ENCODE data around the gene CD38.
"Not testable (repeated sequence)": the region's sequence is repeated elsewhere in the genome, so short reads cannot be mapped to it uniquely, and the experiment has no call there.

CD38 gene

DNA sequence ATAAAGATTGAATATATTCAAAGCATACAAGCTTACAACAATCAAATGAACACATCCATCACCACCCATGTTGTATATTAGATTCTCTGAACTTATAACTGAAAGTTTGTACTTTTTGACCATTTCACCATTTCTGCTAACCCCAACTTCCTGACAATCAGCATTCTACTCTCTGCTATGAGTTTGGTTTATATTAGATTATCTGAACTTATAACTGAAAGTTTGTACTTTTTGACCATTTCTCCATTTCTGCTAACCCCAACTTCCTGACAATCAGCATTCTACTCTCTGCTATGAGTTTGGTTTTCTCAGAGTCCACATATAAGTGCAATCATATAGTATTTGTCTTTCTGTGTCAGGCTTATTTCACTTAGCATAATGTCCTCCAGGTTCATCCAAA, 15.7 kb upstream of the CD38 start:
- DNase-seq (ENCODE audit: low read depth), result not testable (repeated sequence)

DNA sequence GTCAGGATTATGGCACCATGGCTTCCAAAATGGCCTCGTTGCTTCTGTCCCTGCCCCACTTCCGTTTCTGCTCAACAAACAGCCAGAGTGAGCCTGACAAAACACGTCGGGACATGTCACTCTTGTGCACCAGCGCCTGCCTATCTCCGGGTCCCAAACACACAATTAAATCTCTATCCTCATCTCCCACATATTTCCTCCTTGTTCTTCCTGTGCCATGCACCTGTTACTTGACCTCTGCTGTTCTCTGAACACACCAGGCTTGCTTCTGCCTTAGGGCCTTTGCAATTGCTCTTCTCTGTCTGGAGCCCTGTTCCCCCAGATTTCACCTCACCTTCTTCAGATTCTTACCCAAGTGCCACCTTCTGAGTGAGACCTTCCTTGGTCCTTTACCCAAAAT, 12.7 kb upstream of the CD38 start:
- DNase-seq (ENCODE audit: low read depth), result no peak

DNA sequence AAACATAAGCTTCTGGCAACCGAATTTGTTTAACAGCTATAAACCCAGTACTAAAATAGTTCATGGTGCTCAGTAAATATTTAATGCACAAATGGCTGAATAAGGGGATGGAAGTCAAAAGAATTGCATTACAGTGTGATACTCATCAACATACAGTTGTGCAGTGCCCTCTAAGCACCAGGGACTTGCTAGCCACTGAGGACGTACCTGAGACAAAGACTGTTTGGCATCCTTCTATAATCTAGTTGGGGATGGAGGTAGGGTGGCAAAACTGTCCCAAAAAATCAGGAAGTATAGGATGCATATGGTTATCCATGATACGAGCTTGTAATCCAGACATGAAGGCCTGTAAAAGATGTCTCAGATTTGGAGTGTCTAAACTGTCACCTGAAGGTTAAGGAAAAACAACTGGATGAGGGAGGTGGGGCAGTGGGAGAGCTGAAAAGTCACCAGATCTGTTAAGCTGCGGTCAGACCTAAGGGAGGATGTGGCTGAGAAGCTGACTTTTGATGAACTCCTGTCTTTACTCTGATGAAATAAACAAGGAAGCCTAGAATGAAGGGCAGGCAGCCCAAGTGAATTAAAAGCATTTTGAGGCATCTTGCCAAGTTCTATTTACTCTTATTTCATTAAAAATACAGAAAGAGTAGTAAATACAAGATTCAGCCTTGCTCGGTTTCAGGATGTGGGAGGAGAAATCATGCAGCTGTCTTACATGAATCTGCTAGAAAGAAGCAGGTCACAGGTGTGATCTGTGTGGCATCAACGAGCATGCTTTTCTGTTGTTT, 12.0 kb upstream of the CD38 start:
- no peak for DNase-seq (ENCODE audit: low read depth)

DNA sequence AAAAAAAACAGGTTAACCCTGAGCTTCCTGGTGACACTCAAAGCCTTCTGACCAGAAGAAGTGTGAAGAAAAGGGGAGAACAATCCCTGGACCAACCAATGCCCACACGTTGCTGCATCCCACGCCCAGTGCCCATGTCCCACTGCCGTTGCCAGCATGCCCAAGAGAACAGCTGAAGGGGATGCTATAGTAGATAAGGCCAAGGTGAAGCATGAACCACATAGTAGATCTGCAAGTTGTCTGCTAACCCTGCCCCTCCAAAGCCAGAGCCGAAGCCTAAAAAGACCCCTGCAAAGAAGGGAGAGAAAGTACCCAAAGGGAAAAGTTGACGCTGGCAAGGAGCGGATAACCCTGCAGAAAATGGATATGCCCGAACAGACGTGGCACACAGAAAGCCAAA, 11.3 kb upstream of the CD38 start:
- no peak for DNase-seq (ENCODE audit: low read depth)

DNA sequence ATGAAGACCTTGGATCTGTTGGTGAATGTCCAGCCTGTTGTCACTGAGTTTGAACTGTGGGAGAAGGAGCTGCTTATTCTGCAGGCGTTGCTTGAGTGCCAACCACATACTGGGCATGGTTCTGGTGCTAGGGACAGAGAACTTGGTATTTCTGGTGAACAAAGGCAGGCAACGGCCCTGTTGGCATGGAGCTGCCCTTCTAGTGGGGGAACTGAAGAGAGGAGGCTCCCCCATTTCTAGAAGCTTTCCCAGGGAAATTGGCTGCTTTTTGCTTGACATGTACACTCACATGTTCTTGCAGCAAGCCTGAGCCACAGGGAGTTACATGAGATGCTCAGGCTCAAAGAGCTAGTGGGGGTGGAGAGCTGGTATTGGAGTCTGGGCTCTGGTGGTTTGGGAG, 8.9 kb upstream of the CD38 start:
- no peak for DNase-seq (ENCODE audit: low read depth)

DNA sequence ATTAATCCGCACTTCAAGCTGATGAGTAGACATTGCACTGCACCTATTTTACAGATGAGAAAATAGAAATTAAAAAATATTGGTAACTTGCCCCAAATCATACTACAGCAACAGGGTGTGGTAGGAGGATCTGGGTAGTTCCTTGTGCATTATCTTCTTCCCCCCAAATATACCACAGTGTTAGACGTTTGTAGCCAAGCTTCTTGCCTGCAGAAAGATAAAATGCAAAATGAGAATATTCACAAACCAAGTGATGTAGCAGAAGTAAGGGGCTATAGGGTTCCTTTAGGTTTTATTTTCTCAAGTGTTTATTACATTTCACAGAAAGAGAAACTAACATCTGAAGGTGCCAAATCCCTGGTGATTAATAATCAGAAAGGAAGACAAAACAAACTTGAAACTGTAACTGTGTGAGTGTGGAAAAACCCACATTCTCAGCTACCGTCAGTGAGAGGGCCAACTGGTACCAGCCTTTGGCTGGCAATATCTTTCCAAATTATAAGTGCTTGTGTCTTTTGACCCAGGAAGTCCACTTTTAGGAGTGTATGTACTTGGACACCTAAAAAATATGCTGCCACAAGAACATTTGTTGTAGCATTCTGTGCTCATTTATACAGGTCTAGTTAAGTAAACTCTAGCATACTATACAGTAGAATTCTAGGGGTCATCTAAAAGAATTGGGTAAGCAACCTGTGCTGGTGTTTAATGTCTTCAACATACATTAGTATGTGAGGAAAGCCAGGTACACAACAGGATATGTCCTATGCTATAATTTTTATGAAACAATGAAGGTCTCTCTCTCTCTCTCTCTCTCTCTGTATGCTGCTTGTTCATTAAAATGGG, 6.7 kb upstream of the CD38 start:
- DNase-seq (ENCODE audit: low read depth), result no peak

DNA sequence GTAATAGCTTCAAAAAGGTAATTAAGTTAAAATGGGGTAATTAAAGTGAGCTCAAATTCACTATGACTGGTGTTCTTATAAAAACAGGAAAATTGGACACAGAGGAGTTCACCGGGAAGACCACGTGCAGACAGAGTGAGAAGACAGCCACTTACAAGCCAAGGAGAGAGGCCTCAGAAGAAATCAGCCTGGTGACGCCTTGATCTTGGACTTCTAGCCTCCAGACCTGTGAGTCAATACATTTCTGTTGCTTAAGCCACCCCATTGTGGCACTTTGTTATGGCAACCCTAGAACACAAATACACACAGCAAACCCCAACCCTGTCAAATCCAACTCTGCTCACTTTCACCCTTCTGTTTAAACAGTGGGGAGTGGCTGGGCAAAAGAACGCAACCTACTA, 4.1 kb upstream of the CD38 start:
- DNase-seq (ENCODE audit: low read depth), result no peak

DNA sequence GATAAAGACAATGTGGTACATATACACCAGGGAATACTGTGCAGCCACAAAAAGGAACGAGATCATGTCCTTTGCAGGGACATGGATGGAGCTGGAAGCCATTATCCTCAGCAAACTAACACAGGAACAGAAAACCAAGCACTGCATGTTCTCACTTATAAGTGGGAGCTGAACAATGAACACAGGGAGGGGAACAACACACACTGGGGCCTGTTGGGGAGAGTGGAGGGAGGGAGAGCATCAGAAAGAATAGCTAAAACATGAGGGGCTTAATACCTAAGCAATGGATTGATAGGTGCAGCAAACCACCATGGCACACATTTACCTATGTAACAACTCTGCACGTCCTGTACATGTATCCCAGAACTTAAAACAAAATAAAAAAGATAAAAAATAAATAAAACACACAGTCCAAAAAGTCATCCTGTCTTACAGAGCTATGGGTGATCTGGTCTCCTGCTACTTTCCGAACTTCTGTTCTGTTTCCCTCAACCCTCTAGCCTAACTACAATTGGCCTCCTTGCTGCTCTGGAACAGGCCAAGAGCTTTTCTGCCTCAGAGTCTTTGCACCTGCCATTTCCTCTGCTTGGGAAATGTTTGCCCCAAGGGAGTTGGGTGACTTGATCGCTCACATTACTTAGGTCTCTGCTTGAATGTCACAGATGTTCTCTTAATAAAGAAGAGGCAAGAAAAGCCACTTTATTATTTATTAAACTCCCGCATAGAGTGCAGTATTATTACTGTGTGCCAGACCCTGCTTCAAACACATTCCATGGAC, 1.1 kb upstream of the CD38 start:
- no peak for DNase-seq (ENCODE audit: low read depth)

DNA sequence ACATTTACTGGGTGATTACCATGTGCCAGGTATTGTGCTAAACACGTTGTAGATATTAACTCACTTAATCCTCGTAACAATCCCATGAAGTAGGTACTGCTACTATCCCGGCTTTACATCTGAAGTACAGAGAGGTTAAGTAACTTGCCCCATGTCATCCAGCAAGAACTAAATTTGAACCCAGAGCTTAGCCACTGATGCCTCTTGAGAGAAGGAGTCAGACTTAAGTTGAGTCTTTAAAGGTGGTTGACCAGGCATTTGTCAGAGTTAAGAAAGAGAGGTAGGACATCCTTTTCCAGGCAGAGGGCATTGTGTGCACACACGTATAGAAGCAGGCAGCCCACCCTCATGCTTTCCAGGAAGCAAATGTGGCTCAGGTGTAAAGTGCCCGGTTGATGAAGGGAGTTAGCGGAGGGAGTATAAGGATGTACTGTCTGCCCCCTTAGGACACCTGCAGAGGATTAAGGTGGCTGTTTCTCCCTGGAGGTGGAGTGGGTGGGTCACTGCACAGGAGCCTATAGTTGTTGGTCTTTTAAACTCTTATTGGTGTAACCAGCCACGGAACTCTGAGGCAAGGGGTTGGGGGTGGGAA, 335 bp upstream of the CD38 start:
- DNase-seq (ENCODE audit: low read depth), result no peak

DNA sequence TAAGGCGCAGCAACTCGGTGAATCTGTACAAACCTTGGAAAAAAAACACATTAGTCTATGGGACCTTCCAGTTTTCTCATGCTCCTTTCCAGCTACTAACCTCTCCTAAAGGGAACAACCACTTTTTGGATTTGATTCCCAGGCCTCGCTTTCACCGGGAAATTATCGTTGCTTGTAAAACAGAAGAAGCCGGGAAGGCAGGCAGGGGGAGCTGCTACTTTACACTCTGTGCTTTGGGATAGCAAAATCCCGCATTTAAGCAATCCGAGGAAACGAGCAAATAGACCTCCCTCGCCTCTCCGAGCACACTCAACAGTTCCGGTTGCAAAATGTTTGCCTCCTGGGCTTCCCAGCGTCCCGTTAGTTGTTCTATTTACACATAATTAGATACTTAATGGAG, 1.2 kb downstream of the CD38 start:
- DNase-seq (ENCODE audit: low read depth), result no peak

DNA sequence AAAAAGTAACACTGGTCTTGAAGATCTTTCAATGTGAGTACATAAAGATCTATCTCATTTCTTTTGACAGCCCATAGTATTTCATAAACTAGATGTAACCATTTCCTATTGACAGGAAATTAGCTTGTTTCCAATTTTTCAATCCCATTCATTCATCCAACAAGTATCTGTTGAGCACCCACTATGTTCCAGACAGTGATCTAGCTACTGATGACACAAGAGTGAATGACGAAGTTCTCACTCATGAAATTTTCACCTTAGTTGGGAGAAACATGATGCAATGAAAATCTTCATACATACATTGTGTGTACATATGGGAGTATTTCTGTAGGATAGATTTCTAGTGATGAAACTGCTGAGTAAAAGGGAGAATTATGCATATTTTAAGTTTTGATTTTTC, 1.7 kb downstream of the CD38 start:
- no peak for DNase-seq (ENCODE audit: low read depth)

DNA sequence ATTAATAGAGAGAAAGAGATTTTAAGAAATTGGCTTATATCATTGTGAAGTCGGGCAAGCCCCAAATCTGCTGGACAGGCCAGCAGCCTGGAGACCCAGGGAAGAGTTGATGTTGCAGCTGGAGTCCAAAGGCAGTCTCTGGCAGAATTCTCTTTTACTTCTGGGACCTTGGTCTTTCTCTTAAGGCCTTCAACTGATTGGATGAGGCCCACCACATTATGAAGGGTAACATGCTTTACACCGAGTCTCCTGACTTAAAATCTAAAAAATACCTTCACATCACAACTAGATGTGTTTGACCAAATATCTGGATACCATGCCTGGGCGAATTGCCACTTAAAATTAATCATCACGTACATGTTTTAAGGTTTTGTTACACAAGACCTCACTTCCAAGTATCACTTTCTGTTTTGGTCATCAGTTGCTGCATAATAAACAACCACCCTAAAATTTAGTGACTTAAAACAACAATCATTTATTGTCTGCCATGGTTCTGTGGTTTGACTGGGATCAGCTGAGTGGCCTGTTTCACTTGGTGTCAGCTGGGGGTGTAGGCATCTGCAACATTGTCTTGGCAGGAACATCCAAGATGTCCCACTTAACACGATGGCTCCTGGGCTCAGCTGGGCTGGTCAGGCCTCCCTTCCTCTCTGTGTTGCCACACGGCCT, 3.4 kb downstream of the CD38 start:
- no peak for DNase-seq (ENCODE audit: low read depth)

DNA sequence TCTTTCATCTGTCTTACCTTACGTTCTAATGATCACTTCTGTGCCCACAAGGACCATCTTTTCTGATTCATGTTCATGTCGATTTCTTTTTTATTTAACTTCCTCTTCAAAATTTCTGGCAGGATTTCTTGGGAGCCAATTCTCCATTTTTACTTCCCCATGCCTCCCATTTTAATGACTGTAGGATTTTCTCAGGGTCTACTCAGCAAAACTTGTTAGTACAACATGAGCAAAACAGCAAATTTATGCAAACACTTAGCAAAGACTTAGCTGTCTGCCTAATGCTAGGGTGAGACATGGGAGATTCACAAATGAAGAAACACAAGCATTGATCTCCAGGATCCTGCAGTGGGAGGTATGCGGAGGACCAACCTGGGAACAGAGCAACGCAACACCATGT, 5.5 kb downstream of the CD38 start:
- DNase-seq (ENCODE audit: low read depth), result no peak

DNA sequence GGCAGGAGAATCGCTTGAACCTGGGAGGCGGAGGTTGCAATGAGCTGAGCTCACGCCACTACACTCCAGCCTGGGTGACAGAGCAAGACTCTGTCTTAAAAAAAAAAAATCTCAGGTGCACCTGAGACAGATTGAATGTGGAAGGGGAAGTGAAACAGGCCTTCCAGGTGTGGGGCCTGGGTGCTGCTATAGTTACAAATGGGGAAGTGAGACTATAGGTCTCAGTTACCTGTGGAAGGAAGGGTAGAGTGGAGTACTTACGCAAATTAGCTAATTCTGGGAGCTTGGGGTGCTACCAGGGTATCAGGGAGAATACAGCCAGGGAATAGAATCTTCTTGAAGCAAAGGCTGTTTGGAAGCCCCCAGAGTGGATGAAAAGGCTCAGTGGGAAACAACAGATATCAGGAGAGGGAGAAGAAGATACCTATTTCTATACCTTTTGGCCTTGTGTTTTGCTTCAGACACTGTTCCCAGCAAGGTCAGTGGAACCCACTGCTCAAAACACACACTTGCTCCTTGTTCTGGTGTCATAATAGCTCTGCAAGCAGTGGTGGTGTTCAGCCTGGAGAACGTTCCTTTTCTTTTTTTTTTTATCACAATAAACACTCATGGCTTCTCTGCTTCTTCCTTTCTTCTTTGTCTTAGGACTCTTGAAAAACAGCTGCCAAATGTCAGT, 7.0 kb downstream of the CD38 start:
- no peak for DNase-seq (ENCODE audit: low read depth)

DNA sequence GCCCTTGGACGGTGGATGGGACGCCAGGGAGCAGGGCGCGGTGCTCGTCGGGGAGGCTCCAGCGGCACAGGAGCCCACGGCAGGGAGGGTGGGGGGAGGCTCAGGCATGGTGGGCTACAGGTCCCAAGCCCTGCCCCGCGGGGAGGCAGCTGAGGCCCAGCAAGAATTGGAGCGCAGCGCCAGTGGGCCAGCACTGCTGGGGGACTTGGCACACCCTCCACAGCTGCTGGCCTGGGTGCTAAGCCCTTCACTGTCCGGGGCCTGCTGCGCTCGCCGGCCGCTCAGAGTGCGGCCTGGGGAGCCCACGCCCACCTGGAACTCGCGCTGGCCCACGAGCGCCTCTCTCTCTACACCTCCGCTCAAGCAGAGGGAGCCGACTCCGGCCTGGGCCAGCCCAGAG, 8.6 kb downstream of the CD38 start:
- DNase-seq (ENCODE audit: low read depth), result no peak

DNA sequence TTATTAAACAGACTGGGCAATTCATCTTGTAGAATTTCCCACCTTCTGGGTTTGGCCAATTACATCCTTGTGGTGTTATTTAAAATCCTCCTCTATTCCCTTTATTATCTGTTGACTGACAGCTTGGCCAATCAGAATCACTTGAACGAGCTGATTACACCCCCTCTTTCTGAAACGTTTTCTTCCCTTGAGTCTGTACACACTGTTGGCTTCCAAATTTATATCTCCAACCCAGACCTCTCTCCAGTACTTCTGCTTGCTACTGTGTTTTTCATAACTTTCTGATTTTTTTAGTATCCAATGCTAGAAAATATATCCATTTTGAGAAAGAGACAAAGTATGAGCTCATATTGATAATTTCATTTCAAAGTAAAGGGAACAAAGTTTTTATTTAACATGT, 14.8 kb downstream of the CD38 start:
- DNase-seq (ENCODE audit: low read depth), result no peak

DNA sequence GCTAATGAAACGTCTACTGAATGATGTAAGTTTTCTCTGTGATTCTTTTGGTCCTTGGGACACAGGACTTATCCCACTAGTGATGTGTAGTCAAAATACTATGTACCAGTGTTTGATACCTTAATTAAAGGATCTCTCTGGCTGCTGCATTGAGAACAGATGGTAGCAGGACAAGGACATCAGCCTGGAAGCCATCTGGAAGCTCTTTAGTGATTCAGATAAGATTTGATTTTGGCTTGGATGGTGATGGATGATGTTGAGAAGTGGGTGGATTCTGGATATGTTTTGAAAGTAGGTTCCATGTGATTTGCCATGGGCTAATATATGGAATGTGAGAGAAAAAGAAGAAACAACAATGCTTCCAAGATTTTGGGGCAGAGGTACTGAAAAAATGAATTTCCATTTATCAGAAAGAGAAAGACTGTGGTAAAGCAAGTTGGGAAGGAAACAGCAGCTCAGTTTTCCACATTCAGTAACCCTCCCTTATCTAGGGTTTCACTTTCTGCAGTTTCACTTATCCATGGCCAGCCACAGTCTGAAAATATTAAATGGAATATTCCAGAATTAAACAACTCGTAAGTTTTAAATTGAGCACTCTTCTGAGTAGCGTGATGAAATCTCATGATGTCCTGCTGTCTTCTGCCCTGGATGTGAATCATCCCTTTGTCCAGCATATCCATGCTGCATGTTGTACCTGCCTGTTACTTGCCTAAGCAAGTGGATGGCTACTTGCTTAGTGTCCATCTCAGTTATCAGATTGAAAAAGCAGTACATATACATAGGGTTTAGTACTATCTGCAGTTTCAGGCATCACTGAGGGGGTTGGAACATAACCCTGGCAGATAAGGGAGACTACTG, 15.6 kb downstream of the CD38 start:
- no peak for DNase-seq (ENCODE audit: low read depth)

DNA sequence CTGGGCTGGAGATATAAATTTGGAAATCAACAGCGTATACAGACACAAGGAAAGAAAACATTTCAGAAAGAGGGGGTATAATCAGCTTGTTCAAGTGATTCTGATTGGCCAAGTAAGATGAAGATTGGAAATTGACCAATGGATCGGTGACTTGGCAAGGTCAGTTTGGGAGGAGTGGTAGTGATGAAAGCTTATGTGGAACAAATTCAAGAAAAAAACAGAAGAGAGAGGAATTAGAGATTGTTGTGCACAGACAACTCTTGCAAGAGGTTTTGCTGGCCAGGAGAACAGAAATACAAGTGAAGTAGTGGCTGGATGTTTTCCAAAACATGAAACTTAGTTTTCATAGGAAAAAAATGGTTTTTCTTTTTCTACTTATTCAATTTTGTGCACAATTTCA, 16.3 kb downstream of the CD38 start:
- DNase-seq (ENCODE audit: low read depth), result no peak

DNA sequence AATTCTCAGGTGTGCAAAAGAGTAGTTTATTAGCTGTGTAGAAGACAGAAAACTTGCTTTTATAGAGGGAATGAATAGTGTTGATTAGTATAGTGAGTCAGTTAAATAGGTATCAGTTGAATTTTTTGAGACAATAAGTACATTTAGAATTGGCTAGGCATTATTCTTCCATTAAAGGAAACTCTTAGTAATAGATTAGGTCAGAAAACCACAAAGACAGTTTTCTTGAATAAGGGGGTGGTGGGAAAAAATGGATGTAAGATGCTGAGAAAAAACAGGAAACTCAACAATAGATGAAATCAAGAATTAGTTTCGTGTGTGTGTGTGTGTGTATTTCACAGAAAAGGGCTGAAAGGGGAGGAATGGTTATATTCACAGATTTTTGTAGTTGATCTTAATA, 16.8 kb downstream of the CD38 start:
- DNase-seq (ENCODE audit: low read depth), result no peak

DNA sequence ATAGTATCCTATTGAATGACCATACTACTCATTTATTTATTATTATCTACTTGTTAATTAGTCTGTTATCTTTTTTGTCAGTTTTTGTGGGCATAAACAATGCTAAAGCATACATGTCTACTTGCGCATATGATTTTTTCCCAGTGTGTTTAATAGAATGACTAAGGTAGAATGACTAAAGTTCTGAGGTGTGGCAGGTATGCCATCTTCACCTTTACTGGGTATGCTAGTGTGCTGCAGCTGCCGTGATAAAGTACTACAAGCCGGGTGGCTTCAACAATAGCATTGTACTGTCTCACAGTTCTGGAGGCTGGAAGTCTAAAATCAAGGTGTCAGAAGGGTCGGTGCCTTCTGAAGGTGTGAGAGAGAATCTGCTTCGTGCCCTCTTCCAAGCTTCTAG, 19.2 kb downstream of the CD38 start:
- no peak for DNase-seq (ENCODE audit: low read depth)
